GM21390 (cell line): Measurements from ENCODE around the gene DDOST.

Source experiments
- ATAC-seq: cut with Tn5 transposase; IDR thresholded peaks from one replicate; pipeline ENCODE4 v1.9.1; 2021; ENCODE audit not compliant: unreplicated experiment

The DDOST gene

DNA sequence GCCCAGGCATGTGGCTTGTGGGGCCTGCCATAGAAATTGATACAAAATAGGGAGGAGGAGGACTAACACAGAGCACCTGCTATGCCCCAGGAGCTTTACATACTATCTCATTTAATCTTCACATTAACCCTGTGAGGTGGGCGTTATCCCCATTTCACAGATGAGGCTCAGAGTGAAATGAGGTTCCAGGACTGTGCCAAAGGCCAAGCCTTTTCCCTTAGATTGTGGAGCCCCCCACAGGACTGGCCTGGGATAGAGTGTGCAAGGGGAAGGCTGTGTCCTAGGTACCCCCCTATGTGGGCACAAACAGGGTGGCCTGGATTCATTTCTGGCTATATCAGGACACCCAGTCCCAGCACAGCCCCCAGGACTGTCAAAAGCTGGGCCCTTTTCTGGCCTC is 2.2 kb upstream of the DDOST start:
- no peak for ATAC-seq

DNA sequence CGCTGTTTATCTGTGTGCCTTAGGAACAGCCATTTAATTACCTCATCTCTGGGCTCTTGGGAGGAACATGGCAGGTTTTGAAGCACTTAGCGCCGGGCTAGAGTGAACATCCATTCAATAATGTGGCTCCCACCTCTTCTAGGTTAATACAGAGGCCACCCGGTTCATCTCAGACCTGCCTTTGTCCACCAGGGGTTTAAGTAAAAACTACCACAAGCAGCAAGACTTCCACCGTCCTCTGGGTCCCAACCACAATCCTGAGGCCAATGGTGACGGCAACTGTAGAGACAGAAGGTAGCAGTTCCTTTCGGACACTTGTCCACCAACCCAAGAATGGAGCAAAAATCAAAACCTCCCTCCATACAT is 924 bp upstream of the DDOST start:
- no peak for ATAC-seq

DNA sequence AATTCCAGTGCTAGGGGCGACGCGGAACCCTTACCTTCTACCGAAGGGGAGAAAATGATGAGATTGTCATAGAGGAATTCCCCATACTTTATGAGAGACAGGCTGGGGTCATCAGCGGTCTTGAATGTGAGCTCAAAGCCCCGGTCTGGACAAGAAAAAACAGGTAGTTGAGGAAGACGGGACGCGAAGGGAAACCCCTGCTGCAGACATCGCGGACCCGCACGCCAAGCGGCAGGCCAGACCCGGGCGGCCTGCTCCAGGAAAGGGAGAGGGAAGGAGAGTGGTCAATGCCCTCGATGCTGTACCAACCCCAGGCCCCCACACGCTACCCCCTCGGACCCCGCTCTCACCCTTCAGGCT is 342 bp downstream of the DDOST start:
- no peak for ATAC-seq

DNA sequence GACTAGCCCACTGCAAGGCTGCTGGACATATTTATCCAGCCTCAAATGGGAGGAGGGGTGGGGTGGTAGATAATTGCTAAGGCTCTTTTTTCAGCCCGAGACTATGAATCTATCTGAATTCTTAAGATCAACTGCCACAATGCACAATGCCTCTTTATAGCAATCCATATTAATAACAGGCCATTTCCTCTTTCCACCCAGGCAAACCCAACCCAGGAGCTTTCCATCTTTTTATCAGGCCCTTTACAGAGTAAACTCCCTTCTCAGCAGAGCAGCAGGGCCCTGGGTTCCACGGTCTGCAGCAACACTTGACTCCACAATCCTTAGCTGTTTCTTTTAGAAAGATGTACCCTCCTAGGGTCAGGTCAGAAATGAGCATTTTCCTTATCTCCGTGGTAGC is 806 bp downstream of the DDOST start:
- ATAC-seq = no peak

DNA sequence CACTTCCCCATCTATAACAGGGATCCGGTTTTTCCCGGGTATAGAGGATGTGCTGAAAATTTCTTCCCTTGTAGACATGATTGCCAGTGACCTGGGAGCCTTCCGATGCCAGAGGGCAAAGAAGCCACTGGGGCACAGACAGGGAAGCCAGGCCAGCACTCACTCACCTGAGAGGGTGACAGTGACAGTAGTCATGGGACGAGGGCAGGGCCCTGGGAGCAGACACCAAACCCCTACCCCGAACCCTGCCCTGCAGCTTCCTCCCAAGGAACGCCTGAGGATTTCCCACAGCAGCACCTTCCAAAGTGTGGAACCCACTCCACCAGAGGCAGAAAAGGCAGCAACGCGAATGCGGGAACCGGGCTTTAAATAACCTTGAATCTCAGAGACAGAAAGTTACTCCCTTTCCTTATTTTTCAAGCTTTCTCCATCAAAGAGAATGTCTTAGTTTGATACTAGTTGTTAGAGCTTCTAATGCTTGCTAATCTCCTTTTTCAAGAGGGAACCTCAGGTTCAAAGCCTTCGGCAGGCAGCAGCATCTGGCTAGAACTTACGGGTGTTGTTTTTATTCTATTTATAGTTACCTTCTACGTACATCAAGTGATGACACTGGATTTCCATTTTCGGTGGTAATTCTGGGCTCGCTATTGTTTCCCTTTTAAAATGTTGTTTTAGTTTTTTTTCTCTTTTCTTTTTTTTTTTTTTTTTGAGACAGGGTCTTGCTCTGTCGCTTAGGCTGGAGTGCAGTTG is 2.8 kb downstream of the DDOST start:
- ATAC-seq = no peak

DNA sequence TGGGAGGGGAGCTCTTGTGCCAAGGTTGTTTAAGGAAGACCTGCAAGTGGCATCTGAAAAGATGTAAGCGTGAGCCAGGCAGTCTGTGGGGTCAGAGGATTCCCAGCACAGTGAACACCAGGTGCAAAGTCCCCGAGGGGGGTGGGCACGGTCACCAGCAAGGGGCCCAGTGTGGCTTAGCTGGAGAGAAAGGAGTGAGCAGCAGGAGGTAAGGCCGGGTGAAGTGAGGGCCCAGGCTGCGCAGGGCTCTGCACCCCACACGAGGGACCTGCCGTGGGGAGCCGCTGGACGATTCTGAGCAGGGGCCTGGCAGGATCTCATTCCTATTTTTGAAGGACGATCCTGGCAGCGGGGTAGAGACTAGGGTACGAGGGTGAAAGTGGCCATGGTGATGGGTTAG is 4.1 kb downstream of the DDOST start:
- no peak for ATAC-seq

DNA sequence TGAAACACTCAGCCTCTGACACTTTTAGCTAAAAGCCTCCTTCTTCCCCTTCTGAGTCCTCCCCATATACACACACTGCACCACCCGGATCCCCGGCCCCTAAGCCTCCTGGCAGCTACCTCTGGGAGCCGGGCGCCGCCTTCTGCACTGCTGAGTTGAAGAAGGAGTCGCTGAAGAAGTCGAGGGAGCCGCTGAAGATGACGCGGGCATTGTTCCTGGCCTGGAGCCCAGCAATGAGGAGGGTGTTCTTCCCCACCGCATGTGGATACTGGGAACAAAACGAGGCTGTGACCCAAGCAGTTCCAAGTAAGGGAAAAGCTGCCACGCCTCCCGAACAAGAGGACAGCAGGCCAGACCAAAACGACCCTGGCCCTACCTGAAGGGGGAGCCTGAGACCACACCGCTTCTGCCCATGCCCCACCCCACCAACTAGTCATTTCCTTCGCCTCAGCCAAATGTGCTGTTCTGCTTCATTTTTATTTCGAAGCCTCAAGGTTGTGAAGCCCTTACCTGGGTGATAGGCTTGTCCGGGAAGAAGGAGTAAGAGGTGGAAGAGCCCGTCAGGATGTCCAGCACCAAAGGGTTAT is 7.0 kb downstream of the DDOST start:
- ATAC-seq = no peak

DNA sequence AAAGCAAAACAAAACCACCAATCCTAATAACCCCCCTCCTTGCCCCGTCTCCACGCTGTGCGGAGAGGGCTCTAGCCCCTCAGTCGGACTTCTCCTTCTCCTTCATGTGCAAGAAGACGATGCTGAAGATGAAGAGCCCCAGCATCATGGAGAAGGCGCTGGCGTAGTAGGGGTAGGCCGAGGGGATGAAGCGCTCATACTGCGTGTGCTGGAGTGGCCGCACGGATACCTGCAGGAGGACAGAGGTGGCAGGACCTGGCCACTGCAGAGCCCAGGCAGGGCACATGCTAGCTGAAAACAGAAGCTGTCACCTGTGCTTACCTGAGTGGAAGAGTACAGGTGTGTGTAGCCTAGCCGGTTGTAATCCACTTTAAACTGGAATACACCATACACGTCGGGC is 8.9 kb downstream of the DDOST start:
- ATAC-seq = no peak

DNA sequence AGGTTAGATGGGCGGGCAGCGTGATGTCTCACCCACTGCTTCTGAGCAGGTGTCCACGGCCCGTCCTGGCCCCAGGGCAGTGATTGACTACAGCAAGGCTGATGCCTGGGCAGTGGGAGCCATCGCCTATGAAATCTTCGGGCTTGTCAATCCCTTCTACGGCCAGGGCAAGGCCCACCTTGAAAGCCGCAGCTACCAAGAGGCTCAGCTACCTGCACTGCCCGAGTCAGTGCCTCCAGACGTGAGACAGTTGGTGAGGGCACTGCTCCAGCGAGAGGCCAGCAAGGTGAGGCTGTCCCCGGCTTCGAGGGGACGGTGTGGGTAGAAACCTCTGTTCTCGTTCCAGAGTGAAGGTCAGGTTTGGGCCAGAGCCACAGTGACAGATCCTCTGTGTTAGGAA is 12.2 kb downstream of the DDOST start:
- no peak for ATAC-seq

DNA sequence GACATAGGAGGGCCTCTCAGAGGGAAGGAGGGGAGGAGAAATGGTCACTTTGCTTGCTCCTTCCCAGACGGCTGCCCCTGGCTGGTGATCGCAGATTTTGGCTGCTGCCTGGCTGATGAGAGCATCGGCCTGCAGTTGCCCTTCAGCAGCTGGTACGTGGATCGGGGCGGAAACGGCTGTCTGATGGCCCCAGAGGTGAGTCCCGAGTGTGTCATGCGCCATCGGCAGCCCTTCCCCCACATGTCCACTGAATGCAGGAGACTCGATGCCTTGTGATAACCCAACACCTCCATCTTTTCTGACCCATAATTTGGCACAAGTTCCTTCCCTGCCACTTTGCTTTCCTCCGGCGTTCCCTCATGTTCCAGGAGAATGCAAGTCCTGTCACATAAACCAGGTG is 12.7 kb downstream of the DDOST start:
- ATAC-seq = no peak

DNA sequence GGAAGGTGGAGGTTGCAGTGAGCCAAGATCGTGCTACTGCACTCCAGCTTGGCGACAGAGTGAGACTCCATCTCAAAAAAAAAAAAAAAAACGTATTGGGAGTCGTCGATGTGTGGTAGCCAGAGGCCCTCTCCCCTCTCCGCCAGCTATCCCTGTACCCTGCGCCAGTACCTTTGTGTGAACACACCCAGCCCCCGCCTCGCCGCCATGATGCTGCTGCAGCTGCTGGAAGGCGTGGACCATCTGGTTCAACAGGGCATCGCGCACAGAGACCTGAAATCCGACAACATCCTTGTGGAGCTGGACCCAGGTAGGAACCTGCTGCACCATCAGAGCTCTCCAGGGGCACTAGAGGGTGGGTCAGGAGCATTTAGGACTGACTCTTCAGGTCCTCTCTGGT is 15.8 kb downstream of the DDOST start:
- ATAC-seq = no peak

DNA sequence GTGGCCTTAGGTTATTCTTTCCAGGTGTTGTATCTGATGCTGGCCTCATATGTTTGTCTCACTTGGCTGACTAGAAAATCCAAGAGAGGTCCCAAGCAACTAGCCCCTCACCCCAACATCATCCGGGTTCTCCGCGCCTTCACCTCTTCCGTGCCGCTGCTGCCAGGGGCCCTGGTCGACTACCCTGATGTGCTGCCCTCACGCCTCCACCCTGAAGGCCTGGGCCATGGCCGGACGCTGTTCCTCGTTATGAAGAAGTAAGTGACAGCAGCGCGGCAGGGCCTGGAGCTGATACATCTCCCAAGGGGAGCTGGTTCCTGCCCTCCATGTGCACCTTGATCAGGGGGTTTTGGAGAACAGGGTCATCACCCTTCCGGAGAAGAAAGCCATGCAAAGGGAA is 16.8 kb downstream of the DDOST start:
- ATAC-seq = no peak

DNA sequence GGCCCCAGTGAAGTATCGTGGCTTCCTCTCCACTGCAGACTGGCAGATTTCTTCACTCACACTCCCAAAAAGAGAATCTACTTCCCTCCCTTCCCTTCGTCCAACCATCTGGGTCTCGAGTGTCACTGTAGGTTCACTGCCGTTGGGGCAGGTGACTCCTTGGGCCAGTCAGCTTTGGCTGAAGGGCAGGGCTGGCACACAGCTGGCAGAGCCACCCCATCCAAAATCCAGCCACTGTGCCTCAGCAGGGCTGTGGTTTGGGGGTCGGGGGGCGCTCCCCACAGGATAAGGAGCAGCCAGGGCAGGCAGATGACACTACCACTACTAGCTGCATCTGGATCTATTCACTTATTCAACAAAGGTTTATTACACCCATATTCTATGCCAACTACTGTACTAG is 18.1 kb downstream of the DDOST start:
- ATAC-seq = no peak

DNA sequence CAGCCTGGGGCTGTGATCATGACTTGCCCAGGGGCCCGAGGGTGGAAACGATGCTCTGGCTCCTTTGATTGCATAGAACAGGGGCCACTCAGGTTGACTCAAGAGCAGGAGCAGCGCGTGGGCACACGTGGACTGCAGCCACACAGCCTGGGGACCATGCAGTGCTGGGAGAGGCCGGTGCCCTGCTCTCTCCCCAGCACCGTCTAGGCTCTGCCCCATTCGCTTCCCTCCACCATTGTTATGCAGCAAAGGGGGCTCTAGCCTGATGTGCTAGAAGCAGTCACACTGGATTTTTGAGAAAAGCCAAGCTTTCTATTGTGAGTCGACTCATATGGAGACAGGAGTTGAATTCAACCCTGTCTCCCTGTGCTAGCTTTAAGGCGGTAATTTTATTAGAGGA is 19.2 kb downstream of the DDOST start:
- ATAC-seq = no peak

DNA sequence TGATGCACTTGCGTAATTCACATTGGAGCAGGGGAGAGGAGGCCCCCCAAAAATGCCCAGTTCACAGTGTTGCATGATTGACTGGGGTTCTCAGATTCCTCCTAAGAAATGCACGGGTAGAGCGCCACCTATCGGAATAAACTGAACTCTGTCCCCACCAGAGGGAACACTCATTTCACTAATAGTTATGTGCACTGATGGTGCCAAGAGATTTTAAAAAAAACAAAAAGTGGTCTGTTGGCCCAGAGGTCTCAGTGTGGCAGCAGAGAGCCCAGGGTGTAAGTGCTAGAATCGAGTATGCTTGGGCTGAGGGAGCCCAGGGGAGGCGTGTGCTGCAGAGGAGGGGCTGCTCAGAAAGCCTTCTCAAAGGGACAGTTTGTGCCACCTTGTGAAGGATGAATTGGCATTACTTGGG is 21.0 kb downstream of the DDOST start:
- ATAC-seq = no peak

DNA sequence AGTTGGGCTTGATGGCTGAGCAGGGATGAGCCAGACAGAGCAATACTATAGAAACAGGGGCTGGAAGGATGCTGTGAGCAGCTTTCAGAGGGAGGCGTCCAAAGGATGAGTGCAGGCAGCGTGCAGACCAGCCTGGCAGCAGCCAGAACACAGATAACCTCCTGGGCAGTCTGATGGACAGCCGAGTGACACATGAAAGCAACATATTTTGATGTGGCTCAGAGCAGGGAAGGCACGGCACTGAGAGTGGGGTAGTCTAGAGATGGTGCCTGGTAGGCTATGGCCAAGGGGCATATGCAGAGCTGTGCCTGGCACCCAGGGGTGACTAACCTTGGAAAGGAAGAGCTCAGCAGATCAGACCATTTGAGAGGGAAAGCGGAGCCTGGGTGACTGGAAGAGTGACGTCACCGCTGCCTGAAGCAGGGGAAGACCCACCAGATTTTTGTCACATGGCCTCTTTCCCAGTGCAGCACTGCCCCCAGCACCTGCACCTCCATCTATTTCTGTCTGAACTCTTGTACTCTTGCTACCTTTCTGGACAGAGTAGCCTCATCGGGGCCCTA is 24.3 kb downstream of the DDOST start:
- no peak for ATAC-seq

DNA sequence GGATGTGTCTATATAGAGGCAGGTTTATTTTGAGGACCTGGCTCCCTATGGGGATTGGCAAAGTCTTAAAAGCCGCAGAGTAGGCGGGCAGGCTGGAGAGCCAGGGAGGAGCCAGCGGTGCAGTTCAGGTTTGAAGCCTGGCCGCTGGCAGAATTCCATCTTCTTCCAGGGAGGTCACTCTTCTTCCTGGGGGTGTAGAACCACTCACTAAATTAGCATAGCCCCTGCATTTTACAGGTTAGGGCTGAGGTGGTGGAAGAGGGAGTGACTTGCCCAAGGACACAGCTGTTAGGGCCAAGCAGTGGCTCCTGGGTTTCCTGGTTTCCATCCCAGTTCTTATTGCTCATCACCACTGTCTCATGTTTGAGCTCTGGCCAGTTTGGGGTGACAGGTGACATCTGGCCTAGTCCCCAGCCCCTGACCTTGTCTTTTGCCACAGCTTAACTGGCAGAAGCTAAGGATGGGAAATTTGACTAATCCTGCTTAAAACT is 26.5 kb downstream of the DDOST start:
- ATAC-seq = no peak

DNA sequence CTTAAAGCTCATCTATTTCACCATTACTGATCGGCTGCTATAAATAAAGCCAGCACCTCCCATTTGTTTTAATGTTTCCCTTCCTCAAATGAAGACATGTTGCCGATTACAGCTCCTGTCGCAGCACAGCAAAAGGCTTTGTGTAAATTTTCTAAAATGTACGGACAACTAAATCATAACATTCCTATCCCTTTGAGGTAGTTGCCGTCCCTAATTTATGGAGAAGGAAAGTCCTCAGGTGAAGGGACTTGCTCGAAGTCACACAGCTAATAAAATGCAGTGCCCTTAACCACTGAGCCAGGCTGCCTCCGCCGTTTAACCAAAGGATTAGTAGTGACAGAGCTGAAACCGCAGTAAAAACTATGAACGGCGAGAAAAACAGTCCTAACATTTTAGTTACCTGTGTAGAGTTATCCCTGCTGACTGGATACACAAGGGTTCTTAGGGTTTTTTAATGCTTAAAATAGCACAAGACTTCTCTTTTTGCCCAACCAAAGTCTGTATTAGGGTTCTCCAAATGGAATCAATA is 27.0 kb downstream of the DDOST start:
- ATAC-seq = no peak

DNA sequence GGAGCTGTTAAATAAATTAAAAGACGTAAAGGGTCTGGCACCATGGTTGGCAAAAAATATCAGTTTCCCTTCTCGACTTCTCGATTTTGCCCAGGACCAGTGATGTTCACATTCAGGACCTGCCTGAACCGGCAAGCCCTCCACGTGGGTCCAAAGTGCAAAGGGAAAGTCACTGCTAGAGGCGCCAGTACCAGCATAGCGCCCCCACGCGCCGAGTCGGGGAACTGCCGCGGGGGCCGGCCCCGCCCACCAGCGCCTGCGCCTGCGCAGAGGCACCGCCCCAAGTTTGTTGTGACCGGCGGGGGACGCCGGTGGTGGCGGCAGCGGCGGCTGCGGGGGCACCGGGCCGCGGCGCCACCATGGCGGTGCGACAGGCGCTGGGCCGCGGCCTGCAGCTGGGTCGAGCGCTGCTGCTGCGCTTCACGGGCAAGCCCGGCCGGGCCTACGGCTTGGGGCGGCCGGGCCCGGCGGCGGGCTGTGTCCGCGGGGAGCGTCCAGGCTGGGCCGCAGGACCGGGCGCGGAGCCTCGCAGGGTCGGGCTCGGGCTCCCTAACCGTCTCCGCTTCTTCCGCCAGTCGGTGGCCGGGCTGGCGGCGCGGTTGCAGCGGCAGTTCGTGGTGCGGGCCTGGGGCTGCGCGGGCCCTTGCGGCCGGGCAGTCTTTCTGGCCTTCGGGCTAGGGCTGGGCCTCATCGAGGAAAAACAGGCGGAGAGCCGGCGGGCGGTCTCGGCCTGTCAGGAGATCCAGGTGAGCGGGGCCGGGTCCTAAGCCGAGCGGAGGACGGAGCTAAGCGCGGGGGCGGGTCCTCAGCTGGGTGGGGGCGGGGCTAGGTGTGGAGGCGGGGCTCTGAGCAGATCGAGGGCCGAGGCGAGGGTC is 27.7 kb downstream of the DDOST start, which contains the start of gene PINK1:
PINK1 (plus strand) TSS at position 269 of the 875 bp plus-strand sequence; CDS start at position 360, 91 bp downstream.
- peak; percentile 58 for ATAC-seq

DNA sequence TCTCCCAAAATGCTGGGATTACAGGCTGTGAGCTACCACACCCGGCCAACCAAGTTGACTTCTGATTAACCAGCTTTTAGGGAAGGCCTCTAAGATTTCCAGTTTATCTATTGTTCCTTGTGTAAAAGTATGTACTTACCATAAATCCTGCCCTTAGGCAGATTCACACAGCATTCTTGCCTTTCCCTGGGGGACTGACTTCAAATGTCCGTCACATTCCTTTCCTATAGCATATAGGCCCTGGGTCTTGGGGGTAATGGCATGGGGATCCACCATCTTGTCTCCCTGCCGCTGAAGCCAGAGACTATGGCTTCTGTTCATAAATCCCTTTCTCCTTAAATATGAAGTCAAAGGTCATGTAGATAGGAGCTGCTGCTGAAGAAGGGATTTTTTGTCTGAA is 28.8 kb downstream of the DDOST start:
- no peak for ATAC-seq

DNA sequence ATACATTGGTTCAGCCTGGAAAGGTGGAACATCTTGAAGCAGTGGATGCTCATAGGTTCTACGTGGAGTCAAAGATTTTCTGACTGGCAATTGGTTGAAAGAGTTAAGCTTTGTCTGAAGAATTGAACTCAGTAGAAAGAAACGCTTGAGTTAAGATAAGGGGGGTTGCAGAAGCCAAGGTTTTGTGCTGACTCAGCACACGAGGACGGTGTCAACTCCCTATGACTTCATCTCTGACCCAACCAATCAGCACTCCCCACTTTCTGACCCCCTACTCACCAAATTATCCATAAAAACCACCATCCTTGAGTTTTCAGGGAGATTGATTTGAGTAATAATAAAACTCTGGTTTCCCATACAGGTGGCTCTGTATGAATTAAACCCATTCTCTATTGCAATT is 30.4 kb downstream of the DDOST start:
- no peak for ATAC-seq
